ENCODE results near the gene IGFLR1. TPM values are rescaled to one million over a fixed set of nuclear protein-coding genes. Genes with fewer than 3 reads are reported as not detected.

Gene IGFLR1
- total RNA-seq, 2 donors from 2014 or later = 5.4 to 6.9 TPM

DNA sequence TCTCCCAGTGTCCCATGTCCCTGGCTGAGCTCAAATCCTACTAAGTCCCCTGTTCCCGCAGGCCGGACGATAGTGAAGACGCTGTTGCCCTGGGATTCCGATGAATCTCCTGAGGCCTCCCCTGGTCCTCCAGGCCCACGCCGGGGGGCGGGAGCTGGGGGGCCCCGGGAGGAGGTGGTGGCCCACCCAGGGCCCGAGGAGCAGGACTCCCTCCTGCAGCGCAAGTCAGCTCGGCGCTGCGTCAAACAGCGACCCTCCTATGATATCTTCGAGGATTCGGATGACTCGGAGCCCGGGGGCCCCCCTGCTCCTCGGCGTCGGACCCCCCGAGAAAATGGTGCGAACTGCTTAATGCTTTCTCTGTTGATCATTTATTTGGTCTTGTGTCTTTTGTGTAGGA is 18.6 kb downstream of the IGFLR1 start:
- Histone ChIP-seq H3K4me3 (no peak overlapping the region), H3K27me3 (no peaks in the 10 kb centered on the region), H3K4me1 (peaks cover 10% of the 10 kb centered on the region), H3K9ac (ENCODE audit: low read depth in 2 of 2, low read length in 2 of 2) (no peak overlapping the region), H3K27ac (no peak overlapping the region), H3K9me3 (no peaks in the 10 kb centered on the region), H3K36me3 (peaks cover 39% of the 10 kb centered on the region)
- no peak for DNase-seq
- TF ChIP-seq, protein P1, sequence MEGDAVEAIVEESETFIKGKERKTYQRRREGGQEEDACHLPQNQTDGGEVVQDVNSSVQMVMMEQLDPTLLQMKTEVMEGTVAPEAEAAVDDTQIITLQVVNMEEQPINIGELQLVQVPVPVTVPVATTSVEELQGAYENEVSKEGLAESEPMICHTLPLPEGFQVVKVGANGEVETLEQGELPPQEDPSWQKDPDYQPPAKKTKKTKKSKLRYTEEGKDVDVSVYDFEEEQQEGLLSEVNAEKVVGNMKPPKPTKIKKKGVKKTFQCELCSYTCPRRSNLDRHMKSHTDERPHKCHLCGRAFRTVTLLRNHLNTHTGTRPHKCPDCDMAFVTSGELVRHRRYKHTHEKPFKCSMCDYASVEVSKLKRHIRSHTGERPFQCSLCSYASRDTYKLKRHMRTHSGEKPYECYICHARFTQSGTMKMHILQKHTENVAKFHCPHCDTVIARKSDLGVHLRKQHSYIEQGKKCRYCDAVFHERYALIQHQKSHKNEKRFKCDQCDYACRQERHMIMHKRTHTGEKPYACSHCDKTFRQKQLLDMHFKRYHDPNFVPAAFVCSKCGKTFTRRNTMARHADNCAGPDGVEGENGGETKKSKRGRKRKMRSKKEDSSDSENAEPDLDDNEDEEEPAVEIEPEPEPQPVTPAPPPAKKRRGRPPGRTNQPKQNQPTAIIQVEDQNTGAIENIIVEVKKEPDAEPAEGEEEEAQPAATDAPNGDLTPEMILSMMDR (IDR thresholded peaks at IDR 0.05) = no peak
- intact Hi-C loops (cut with DNase I) = no loop called here

DNA sequence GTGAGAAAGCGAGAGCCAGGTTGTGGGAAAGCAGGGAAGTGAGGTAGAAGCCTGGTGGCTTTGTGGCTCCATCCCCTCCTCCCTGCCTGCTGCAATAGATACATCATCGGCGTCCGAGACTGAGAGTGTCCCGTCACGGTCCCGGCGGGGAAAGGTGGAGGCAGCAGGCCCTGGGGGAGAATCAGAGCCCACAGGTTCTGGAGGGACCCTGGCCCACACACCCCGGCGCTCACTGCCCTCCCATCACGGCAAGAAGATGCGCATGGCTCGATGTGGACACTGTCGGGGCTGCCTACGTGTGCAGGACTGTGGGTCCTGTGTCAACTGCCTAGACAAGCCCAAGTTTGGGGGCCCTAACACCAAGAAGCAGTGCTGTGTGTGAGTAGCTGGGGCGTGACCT is 19.4 kb downstream of the IGFLR1 start:
- intact Hi-C loops (cut with DNase I) = no loop called here
- TF ChIP-seq, protein P1 (IDR thresholded peaks at IDR 0.05) = no peak
- Histone ChIP-seq H3K36me3 (peaks cover 38% of the 10 kb centered on the region), H3K4me1 (peaks cover 10% of the 10 kb centered on the region), H3K27me3 (no peaks in the 10 kb centered on the region), H3K4me3 (no peak overlapping the region), H3K9me3 (no peaks in the 10 kb centered on the region), H3K27ac (no peak overlapping the region), H3K9ac (ENCODE audit: low read depth in 2 of 2, low read length in 2 of 2) (no peak overlapping the region)
- no peak for DNase-seq

DNA sequence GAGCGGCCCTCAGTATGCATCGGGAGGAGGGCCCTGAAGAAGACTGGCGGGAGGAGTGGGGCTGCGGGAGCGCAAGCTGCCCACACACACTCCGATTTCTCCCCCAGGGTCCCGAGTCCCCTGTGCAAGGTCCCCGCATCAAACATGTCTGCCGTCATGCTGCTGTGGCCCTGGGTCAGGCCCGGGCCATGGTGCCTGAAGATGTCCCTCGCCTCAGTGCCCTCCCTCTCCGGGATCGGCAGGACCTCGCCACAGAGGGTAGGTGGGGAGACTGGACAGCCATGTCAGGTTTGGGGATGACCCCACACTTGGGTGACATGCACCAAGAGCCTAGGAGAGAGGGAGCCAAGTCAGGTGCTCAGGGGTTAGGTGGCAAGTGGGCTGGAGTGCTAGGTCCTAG is 19.8 kb downstream of the IGFLR1 start:
- H3K27me3 ChIP-seq = no peaks in the 10 kb centered on the region
- intact Hi-C loops (cut with DNase I) = no loop called here
- H3K27ac ChIP-seq = no peak overlapping the region
- TF ChIP-seq, protein P1 (IDR thresholded peaks at IDR 0.05) = no peak
- H3K4me1 ChIP-seq = peaks cover 10% of the 10 kb centered on the region
- DNase-seq = no peak
- H3K9ac ChIP-seq (ENCODE audit: low read depth in 2 of 2, low read length in 2 of 2) = no peak overlapping the region
- H3K36me3 ChIP-seq = peaks cover 34% of the 10 kb centered on the region
- no peak overlapping the region for H3K4me3 ChIP-seq
- no peaks in the 10 kb centered on the region for H3K9me3 ChIP-seq

DNA sequence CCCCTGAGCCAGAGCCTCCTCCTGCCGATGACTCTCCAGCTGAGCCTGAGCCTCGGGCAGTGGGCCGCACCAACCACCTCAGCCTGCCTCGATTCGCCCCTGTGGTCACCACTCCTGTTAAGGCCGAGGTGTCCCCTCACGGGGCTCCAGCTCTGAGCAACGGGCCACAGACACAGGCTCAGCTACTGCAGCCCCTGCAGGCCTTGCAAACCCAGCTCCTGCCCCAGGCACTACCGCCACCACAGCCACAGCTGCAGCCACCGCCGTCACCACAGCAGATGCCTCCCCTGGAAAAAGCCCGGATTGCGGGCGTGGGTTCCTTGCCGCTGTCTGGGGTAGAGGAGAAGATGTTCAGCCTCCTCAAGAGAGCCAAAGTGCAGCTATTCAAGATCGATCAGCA is 20.9 kb downstream of the IGFLR1 start:
- peaks cover 27% of the 10 kb centered on the region for H3K36me3 ChIP-seq
- DNase-seq = no peak
- intact Hi-C loops (cut with DNase I) = no loop called here
- no peak overlapping the region for H3K27ac ChIP-seq
- no peaks in the 10 kb centered on the region for H3K9me3 ChIP-seq
- TF ChIP-seq, protein P1 (IDR thresholded peaks at IDR 0.05) = no peak
- H3K4me3 ChIP-seq = no peak overlapping the region
- H3K4me1 ChIP-seq = peaks cover 10% of the 10 kb centered on the region
- no peaks in the 10 kb centered on the region for H3K27me3 ChIP-seq
- no peak overlapping the region for H3K9ac ChIP-seq (ENCODE audit: low read depth in 2 of 2, low read length in 2 of 2)

DNA sequence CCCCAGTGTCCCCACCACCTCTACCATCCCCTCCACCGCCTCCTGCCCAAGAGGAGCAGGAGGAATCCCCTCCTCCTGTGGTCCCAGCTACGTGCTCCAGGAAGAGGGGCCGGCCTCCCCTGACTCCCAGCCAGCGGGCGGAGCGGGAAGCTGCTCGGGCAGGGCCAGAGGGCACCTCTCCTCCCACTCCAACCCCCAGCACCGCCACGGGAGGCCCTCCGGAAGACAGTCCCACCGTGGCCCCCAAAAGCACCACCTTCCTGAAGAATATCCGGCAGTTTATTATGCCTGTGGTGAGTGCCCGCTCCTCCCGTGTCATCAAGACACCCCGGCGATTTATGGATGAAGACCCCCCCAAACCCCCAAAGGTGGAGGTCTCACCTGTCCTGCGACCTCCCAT is 21.6 kb downstream of the IGFLR1 start:
- H3K9ac ChIP-seq (ENCODE audit: low read depth in 2 of 2, low read length in 2 of 2) = no peak overlapping the region
- H3K4me3 ChIP-seq = no peak overlapping the region
- intact Hi-C loops (cut with DNase I) = no loop called here
- no peak for DNase-seq
- H3K4me1 ChIP-seq = peaks cover 14% of the 10 kb centered on the region
- H3K9me3 ChIP-seq = no peaks in the 10 kb centered on the region
- peaks cover 19% of the 10 kb centered on the region for H3K36me3 ChIP-seq
- no peak overlapping the region for H3K27ac ChIP-seq
- no peaks in the 10 kb centered on the region for H3K27me3 ChIP-seq
- TF ChIP-seq, protein P1 (IDR thresholded peaks at IDR 0.05) = no peak

DNA sequence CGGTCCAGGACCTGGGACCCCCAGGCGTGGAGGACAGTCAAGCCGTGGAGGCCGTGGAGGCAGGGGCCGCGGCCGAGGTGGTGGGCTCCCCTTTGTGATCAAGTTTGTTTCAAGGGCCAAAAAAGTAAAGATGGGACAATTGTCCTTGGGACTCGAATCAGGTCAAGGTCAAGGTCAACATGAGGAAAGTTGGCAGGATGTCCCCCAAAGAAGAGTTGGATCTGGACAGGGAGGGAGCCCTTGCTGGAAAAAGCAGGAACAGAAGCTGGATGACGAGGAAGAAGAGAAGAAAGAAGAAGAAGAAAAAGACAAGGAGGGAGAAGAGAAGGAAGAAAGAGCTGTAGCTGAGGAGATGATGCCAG is 22.1 kb downstream of the IGFLR1 start:
- Histone ChIP-seq H3K9me3 (no peaks in the 10 kb centered on the region), H3K9ac (ENCODE audit: low read depth in 2 of 2, low read length in 2 of 2) (no peak overlapping the region), H3K4me3 (no peak overlapping the region), H3K27ac (no peak overlapping the region), H3K27me3 (no peaks in the 10 kb centered on the region), H3K4me1 (peaks cover 18% of the 10 kb centered on the region), H3K36me3 (peaks cover 14% of the 10 kb centered on the region)
- intact Hi-C loops (cut with DNase I) = no loop called here
- DNase-seq = no peak
- TF ChIP-seq, protein P1 (IDR thresholded peaks at IDR 0.05) = no peak
